Measurements from ENCODE around the gene LIPC.
"Not testable (repeated sequence)": the region's sequence is repeated elsewhere in the genome, so short reads cannot be mapped to it uniquely, and the experiment has no call there.

LIPC gene

DNA sequence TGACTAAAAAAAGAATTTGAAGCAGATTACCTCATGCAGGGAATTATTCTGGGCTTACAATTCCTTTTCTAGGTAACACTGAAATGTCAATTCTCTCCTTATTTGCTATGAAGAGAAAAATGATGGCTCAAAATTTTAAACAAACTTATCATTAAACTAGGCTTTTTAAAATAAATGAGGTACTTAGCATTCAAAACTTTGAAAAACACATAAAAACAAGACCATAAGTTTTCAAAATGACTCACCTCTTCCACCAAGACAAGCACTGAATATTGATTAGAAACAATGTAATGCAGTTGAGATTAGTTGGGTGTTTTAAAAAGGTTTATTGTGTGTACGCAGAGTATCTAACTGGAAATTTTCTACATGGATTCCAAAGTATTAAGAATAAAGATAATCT is 163.1 kb downstream of the LIPC start:
- DNase-seq, result no peak

GRCh38 chr15:58595516-58596263 is 163.9 kb downstream of the LIPC start:
- no peak for DNase-seq

DNA sequence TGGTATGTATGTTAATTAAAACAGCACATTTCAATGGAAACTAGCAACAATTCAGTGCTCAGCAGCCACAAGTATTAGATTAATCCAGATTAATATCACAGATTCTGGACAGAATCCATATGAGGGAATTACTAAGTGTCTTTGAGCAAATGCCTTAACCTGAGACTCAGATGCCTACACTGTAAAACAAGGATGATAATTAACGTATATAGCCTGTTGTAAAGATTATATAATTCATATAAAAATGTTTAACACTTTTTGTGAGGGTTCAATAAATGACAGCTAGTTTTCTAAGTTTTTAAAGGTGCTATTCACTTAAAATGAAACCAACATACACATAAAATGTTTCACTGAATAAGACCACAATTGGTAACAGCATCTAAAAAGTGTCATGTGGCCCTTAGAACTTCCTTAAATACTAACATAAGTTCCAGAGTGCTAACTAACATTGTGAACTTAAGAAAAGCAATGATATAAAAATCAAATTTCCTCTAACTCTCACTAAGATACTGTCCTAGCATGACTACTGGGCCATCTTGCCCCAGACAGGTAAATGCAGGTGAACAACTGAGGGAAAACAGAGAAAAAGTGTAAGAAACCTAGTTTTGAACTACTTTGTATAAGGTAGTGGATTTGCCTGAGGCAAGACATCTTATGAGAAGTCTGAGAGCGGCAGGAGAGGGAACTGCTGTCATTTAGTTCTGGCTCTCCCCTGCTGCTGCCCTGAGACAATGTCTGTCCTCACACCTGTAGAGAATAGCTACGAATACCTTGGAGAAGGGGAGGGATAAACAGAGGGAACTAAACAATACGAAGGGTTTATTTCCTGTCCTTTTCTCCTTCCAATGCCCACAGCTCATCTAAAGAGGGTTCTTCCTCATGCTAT is 166.4 kb downstream of the LIPC start:
- peak; percentile 21 to 34 for DNase-seq

DNA sequence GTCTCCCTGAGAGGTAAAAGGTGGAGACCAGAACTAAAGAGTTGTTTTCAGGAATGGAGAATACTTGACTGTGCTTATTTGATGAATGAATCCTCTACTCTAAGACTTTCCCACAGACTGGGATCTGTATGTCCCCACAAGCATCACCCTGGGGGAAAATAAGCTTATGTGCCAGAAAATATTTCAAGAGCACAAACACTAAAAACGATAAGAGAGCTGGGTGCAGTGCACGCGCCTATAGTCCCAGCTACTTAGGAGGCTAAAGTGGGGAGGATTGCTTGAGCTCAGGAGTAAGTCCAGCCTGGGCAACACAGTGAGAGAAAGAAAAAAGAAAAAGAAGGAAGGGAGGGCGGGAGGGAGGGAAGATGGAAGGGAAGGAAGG is 167.0 kb downstream of the LIPC start:
- DNase-seq, result no peak

DNA sequence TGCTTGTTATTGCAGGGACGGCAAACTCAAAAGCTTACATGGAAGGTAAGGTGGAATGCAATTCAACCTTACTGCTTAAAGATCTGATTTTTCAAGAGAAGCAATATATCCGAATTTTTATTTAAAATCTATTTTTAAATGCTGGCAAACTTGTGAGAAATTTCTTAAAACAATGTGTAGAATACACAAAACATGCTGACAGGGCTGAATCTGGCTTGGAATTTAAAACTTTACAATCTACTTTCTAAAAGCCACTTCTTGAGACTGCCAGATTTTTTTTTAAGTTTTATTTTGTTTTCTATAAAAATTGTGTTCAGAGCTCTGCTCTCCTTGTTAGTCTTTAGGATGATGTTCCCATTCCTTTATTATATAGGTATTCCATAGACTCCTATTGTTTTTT is 171.0 kb downstream of the LIPC start:
- no peak for DNase-seq

DNA sequence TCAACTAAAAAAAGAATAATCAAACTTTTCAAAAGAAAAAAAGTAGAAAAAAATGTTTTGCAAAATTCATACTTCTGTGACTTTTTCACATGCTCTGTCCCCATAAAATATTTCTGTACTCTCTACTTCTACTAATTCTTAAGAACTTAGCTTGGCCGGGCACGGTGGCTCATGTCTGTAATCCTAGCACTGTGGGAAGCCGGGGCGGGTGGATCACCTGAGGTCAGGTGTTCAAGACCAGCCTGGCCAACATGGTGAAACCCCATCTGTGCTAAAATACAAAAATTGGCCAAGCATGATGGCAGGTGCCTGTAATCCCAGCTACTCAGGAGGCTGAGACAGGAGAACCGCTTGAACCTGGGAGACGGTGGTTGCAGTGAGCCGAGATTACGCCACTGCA is 172.1 kb downstream of the LIPC start:
- DNase-seq, result not testable (repeated sequence)

DNA sequence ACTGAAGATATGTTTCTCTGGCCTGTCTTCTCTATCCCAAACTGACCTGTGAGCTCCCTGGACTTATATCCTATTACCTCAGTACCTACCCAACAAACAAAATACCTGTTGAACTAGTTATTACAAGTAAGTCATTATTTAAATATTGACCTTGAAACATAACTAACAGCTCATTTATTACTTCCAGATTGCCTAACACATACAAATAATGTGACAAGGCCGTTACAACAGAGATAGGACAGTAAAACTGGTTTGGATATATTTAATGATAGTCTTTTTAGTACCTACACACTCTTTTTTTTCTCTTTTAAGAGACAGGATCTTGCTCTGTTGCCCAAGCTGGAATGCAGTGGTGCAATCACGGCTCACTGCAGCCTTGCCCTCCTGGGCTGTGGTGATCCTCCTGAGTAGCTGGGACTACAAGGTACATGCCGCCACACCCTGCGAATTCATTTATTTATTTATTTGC is 172.7 kb downstream of the LIPC start:
- DNase-seq, result no peak

DNA sequence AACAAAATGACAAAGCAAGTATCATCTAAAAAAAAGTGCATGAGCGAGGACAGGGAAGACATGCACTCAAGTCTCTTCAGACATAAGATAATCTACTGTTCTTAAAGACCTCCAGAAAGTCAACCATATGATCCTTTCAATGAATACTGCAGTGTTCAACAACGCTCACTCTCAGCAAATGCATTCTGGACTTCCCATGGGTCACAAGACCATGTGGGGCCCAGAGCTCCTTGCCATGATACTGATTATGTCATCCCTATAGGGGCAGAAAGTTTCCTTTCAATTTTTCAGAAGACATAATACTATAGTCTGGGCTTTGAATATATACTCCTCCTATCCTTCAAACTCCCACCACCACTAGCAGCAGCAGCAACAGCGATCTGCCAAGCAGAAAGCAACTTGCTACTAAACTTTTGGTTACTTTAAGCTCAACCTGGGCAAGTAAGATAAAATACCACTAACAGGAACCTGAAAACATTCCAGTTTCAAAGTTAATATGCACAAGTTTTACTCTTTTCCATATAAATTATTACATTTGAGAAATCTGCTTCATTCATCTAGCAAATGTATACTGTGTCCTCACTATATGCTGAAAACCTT is 174.2 kb downstream of the LIPC start:
- no peak for DNase-seq

DNA sequence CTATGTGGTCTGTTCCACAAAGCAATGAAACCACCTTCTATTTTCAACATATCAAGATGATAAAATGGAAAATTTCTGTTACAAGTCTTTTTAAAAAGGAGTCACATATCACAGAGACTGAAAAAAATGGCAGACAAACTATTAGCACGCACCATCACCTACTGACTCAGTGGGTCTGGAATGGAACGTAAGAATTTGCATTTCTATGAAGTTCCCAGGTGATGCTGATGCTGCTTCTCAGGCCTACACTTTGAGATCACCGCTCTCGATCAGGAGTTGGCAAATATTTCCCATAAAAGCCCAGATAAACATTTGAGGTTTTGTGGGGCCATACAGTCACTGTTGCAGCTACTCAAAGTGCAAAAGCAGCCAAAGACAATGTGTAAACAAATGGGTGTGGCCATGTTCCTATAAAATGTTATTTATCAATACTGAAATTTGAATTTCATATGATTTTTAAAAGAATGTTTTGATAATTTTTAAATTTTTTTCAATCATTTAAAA is 174.8 kb downstream of the LIPC start:
- no peak for DNase-seq

GRCh38 chr15:58608129-58608590 is 176.4 kb downstream of the LIPC start:
- no peak for DNase-seq

DNA sequence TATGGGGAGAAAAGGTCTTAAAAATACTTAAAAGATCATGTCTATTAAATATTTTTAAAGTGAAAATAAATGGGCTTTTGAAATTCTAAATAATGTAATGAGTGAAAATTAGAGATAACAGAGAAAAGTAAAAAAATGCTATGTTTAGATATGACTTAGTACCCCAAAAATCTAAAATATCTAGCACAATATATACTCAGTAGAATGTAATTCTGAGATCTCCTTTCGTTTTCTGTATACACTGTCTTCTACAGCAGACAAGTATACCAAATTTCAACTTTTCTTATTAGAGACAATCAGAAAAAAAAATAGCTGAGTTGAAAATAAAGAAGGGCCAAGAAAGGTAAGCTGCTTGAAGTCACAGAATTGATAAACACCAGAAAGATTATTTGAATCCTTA is 176.9 kb downstream of the LIPC start:
- no peak for DNase-seq

- no peak for DNase-seq
Measured at GRCh38 chr15:58611731-58612676, 180.2 kb downstream of the LIPC start.

GRCh38 chr15:58616171-58616570 is 184.4 kb downstream of the LIPC start:
- DNase-seq, result no peak
